HEK293 (cell line): ENCODE data around the gene HOXC11.

Experiments used
- CTCF ChIA-PET: fragments of 350-600 bp; formaldehyde crosslinking; extraction: SDS; loops from one replicate; lab custom pipeline; 2021; ENCODE audit warnings: antibody characterized with exemption; lab: Yijun Ruan, JAX
- POLR2A ChIA-PET: fragments of 300-600 bp; formaldehyde crosslinking; extraction: SDS; loops from one replicate; lab custom pipeline; 2020; ENCODE audit warnings: antibody characterized with exemption, inconsistent platforms; lab: Yijun Ruan, JAX
- H3K27ac ChIP-seq: fragments of 200-500 bp; sonication (Bioruptor generic); 2 replicates; pipeline ENCODE4 v1.5.1; 2014; ENCODE audit warnings: low read depth, low read length, control low read depth, inconsistent platforms; ENCODE audit errors: extremely low read depth
- H3K36me3 ChIP-seq, 2 experiments: fragments of 200-500 bp in 1 of 2; sonication (Bioruptor generic) in 1 of 2; 1 replicate in 1 of 2; 2 replicates in 1 of 2; pipeline ENCODE4 v1.5.1; 2014 to 2017; ENCODE audit warnings: inconsistent platforms in 2 of 2, low read length in 2 of 2; ENCODE audit not compliant: control insufficient read depth in 2 of 2, insufficient read depth in 1 of 2
- H3K4me1 ChIP-seq: fragments of 200-500 bp; sonication (Bioruptor generic); 2 replicates; pipeline ENCODE4 v1.5.1; 2014; ENCODE audit warnings: mild to moderate bottlenecking, low read length, inconsistent platforms; ENCODE audit not compliant: control insufficient read depth, insufficient read depth
- H3K4me3 ChIP-seq: 2 replicates; pipeline ENCODE4 v1.5.1; 2011; ENCODE audit warnings: low read depth, mild to moderate bottlenecking, control low read depth, low read length, moderate library complexity
- H3K9me3 ChIP-seq: fragments of 200-500 bp; sonication (Bioruptor generic); 2 replicates; pipeline ENCODE4 v1.5.1; 2014; ENCODE audit warnings: low read depth, low read length, inconsistent platforms; ENCODE audit not compliant: control insufficient read depth, insufficient read depth
- ATF2 ChIP-seq: fragments of 450-650 bp; formaldehyde crosslinking; IDR thresholded peaks from 2 replicates; pipeline ENCODE4 v1.5.1; 2016; ENCODE audit warnings: missing biosample characterization, missing genetic modification characterization, low read depth
- BCL11A ChIP-seq: fragments of 450-650 bp; formaldehyde crosslinking; IDR thresholded peaks from 2 replicates; pipeline ENCODE4 v1.5.1; 2016; ENCODE audit warnings: low read depth, missing biosample characterization, missing genetic modification characterization
- BCL11B ChIP-seq: fragments of 450-650 bp; formaldehyde crosslinking; IDR thresholded peaks from 2 replicates; pipeline ENCODE4 v1.5.1; 2016; ENCODE audit warnings: low read depth, missing biosample characterization, missing genetic modification characterization
- CTCF ChIP-seq: fragments of 450-650 bp; formaldehyde crosslinking; IDR thresholded peaks from 2 replicates; pipeline ENCODE4 v1.5.1; 2016; ENCODE audit warnings: missing biosample characterization, missing genetic modification characterization
- EGR2 ChIP-seq: fragments of 450-650 bp; formaldehyde crosslinking; IDR thresholded peaks from 2 replicates; pipeline ENCODE4 v1.5.1; 2016; ENCODE audit warnings: low read depth, missing biosample characterization, missing genetic modification characterization
- KLF1 ChIP-seq: fragments of 450-650 bp; formaldehyde crosslinking; IDR thresholded peaks from 2 replicates; pipeline ENCODE4 v1.5.1; 2016; ENCODE audit warnings: missing biosample characterization, missing genetic modification characterization
- PRDM6 ChIP-seq: fragments of 450-650 bp; formaldehyde crosslinking; IDR thresholded peaks from 2 replicates; pipeline ENCODE4 v1.5.1; 2017; ENCODE audit warnings: missing biosample characterization, missing genetic modification characterization
- SP3 ChIP-seq: fragments of 450-650 bp; formaldehyde crosslinking; IDR thresholded peaks from 2 replicates; pipeline ENCODE4 v1.5.1; 2016; ENCODE audit warnings: missing biosample characterization, missing genetic modification characterization
- SP7 ChIP-seq: fragments of 450-650 bp; formaldehyde crosslinking; IDR thresholded peaks from 2 replicates; pipeline ENCODE4 v1.5.1; 2016; ENCODE audit warnings: missing biosample characterization, missing genetic modification characterization
- ZBTB8A ChIP-seq: fragments of 450-650 bp; formaldehyde crosslinking; IDR thresholded peaks from 2 replicates; pipeline ENCODE4 v1.5.1; 2016; ENCODE audit warnings: missing biosample characterization, missing genetic modification characterization
- ZEB2 ChIP-seq: fragments of 450-650 bp; formaldehyde crosslinking; IDR thresholded peaks from 2 replicates; pipeline ENCODE4 v1.5.1; 2016; ENCODE audit warnings: missing biosample characterization, missing genetic modification characterization
- ZFP69B ChIP-seq: fragments of 450-650 bp; formaldehyde crosslinking; IDR thresholded peaks from 2 replicates; pipeline ENCODE4 v1.5.1; 2016; ENCODE audit warnings: missing biosample characterization, missing genetic modification characterization
- ZIC2 ChIP-seq: fragments of 450-650 bp; formaldehyde crosslinking; IDR thresholded peaks from 2 replicates; pipeline ENCODE4 v1.5.1; 2016; ENCODE audit warnings: missing biosample characterization, missing genetic modification characterization
- ZNF121 ChIP-seq: fragments of 450-650 bp; formaldehyde crosslinking; IDR thresholded peaks from 2 replicates; pipeline ENCODE4 v1.5.1; 2016; ENCODE audit warnings: missing biosample characterization, missing genetic modification characterization
- ZNF16 ChIP-seq: fragments of 450-650 bp; formaldehyde crosslinking; IDR thresholded peaks from 2 replicates; pipeline ENCODE4 v1.5.1; 2016; ENCODE audit warnings: low read depth, missing biosample characterization, missing genetic modification characterization
- ZNF19 ChIP-seq: fragments of 450-650 bp; formaldehyde crosslinking; IDR thresholded peaks from 2 replicates; pipeline ENCODE4; 2016; ENCODE audit warnings: missing biosample characterization, missing genetic modification characterization, low read depth
- ZNF202 ChIP-seq: fragments of 450-650 bp; formaldehyde crosslinking; IDR thresholded peaks from 2 replicates; pipeline ENCODE4 v1.5.1; 2016; ENCODE audit warnings: missing biosample characterization, missing genetic modification characterization, borderline replicate concordance
- ZNF221 ChIP-seq: fragments of 450-650 bp; formaldehyde crosslinking; IDR thresholded peaks from 2 replicates; pipeline ENCODE4 v1.5.1; 2017; ENCODE audit warnings: missing biosample characterization, missing genetic modification characterization, borderline replicate concordance
- ZNF239 ChIP-seq: fragments of 450-650 bp; formaldehyde crosslinking; IDR thresholded peaks from 2 replicates; pipeline ENCODE4 v1.5.1; 2016; ENCODE audit warnings: missing biosample characterization, missing genetic modification characterization
- ZNF335 ChIP-seq: fragments of 450-650 bp; formaldehyde crosslinking; conservative IDR thresholded peaks from 2 replicates; pipeline ENCODE4 v1.5.1; 2016; ENCODE audit warnings: missing biosample characterization, missing genetic modification characterization
- ZNF391 ChIP-seq: fragments of 450-650 bp; formaldehyde crosslinking; IDR thresholded peaks from 2 replicates; pipeline ENCODE4 v1.5.1; 2016; ENCODE audit warnings: low read depth, missing biosample characterization, missing genetic modification characterization, borderline replicate concordance
- ZNF513 ChIP-seq: fragments of 450-650 bp; IDR thresholded peaks from 2 replicates; pipeline ENCODE4 v1.5.1; 2018; ENCODE audit warnings: missing biosample characterization, missing genetic modification characterization
- ZNF549 ChIP-seq: fragments of 450-650 bp; IDR thresholded peaks from 2 replicates; pipeline ENCODE4 v1.5.1; 2018; ENCODE audit warnings: missing biosample characterization, missing genetic modification characterization, mild to moderate bottlenecking, inconsistent platforms, moderate library complexity
- ZNF561 ChIP-seq: fragments of 450-650 bp; IDR thresholded peaks from 2 replicates; pipeline ENCODE4 v1.5.1; 2018; ENCODE audit warnings: missing biosample characterization, missing genetic modification characterization, borderline replicate concordance
- ZNF645 ChIP-seq: fragments of 450-650 bp; formaldehyde crosslinking; IDR thresholded peaks from 2 replicates; pipeline ENCODE4; 2016; ENCODE audit warnings: missing biosample characterization, missing genetic modification characterization
- ZNF843 ChIP-seq: fragments of 450-650 bp; formaldehyde crosslinking; IDR thresholded peaks from 2 replicates; pipeline ENCODE4 v1.5.1; 2016; ENCODE audit warnings: missing biosample characterization, missing genetic modification characterization
- ZSCAN4 ChIP-seq: fragments of 450-650 bp; formaldehyde crosslinking; IDR thresholded peaks from 2 replicates; pipeline ENCODE4 v1.5.1; 2017; ENCODE audit warnings: missing biosample characterization, missing genetic modification characterization
- TF ChIP-seq, protein P1 (sequence below): fragments of 450-650 bp; formaldehyde crosslinking; optimal IDR thresholded peaks from 2 replicates; pipeline ENCODE3; 2016; ENCODE audit warnings: missing biosample characterization, mild to moderate bottlenecking, missing genetic modification characterization

Gene HOXC11

GRCh38 chr12:54019091-54019811 is 46.3 kb downstream of the HOXC11 start:
- peak overlapping the region; percentile 100 for H3K27ac ChIP-seq
- peak overlapping the region; percentile 81 for H3K4me3 ChIP-seq
- H3K36me3 ChIP-seq = no peaks in the 10 kb centered on the region
- H3K9me3 ChIP-seq = no peaks in the 10 kb centered on the region
- CTCF ChIA-PET = interaction anchor here (0.6 kb wide), 1 partner anchor 170 kb away, joined by 3 read pairs; no protein-coding TSS in a partner anchor
- peaks cover 62% of the 10 kb centered on the region for H3K4me1 ChIP-seq
- POLR2A ChIA-PET = no interaction called here
- TF ChIP-seq SP3 (tag by site-specific recombination) (peak; percentile 41; the same call in 1 of the 2 replicates), ZNF561 (tag by site-specific recombination) (no peak), ZNF513 (tag by site-specific recombination) (no peak), ZFP69B (tag by site-specific recombination) (peak; percentile 14; the same call in 1 of the 2 replicates), ZEB2 (no peak), ZNF16 (no peak), PRDM6 (tag by site-specific recombination) (no peak), ATF2 (no peak), SP7 (tag by site-specific recombination) (no peak; the same call in 1 of the 2 replicates), ZSCAN4 (tag by site-specific recombination) (no peak), EGR2 (no peak), ZNF645 (tag by site-specific recombination) (no peak), CTCF (tag by site-specific recombination) (no peak), ZBTB8A (peak; percentile 89), ZNF239 (tag by site-specific recombination) (no peak), BCL11A (no peak), ZNF221 (tag by site-specific recombination) (no peak), ZNF549 (tag by site-specific recombination) (no peak), ZNF202 (no peak), ZNF121 (no peak), ZNF391 (tag by site-specific recombination) (no peak), ZNF843 (tag by site-specific recombination) (no peak), KLF1 (tag by site-specific recombination) (peak; percentile 59), ZNF19 (tag by site-specific recombination) (no peak), ZIC2 (tag by site-specific recombination) (no peak), ZNF335 (tag by site-specific recombination) (peak; percentile 49), BCL11B (tag by site-specific recombination) (no peak)
- TF ChIP-seq, protein P1, sequence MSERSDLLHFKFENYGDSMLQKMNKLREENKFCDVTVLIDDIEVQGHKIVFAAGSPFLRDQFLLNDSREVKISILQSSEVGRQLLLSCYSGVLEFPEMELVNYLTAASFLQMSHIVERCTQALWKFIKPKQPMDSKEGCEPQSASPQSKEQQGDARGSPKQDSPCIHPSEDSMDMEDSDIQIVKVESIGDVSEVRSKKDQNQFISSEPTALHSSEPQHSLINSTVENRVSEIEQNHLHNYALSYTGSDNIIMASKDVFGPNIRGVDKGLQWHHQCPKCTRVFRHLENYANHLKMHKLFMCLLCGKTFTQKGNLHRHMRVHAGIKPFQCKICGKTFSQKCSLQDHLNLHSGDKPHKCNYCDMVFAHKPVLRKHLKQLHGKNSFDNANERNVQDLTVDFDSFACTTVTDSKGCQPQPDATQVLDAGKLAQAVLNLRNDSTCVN (tag by site-specific recombination) = peak; percentile 39
